ENCODE results near the gene METTL6. TPM values are rescaled to one million over a fixed set of nuclear protein-coding genes. Genes with fewer than 3 reads are reported as not detected.
A peak's percentile ranks its signal among the peaks of the same experiment; 100 is the strongest.
"Not testable (repeated sequence)": the region's sequence is repeated elsewhere in the genome, so short reads cannot be mapped to it uniquely, and the experiment has no call there.

Gene METTL6
- total and polyA plus RNA-seq, 2 donors (not counting 1 experiment from before 2014, with no cell fraction given): 7.6 to 23.9 TPM

DNA sequence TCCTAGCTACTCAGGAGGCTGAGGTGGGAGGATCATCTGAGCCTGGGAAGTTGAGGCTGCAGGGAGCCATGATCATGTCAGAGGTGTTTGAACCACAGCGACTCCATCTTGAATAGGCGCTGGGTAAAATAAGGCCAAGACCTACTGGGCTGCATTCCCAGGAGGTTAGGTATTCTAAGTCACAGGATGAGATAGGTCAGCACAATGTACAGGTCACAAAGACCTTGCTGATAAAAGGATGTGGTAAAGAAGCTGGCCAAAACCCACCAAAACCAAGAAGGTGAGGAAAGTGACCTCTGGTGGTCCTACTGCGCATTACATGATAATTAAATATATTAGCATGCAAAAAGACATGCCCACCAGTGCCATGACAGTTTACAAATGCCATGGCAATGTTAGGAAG, 28.6 kb downstream of the METTL6 start:
- CTCF ChIA-PET: interaction anchor here (0.6 to 14.6 kb wide), 22 partner anchors 9 to 307 kb away, joined by 3 to 421 read pairs (median 4); partner anchors contain the start of genes CAPN7 and SH3BP5
- TF ChIP-seq, protein P1, sequence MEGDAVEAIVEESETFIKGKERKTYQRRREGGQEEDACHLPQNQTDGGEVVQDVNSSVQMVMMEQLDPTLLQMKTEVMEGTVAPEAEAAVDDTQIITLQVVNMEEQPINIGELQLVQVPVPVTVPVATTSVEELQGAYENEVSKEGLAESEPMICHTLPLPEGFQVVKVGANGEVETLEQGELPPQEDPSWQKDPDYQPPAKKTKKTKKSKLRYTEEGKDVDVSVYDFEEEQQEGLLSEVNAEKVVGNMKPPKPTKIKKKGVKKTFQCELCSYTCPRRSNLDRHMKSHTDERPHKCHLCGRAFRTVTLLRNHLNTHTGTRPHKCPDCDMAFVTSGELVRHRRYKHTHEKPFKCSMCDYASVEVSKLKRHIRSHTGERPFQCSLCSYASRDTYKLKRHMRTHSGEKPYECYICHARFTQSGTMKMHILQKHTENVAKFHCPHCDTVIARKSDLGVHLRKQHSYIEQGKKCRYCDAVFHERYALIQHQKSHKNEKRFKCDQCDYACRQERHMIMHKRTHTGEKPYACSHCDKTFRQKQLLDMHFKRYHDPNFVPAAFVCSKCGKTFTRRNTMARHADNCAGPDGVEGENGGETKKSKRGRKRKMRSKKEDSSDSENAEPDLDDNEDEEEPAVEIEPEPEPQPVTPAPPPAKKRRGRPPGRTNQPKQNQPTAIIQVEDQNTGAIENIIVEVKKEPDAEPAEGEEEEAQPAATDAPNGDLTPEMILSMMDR (IDR thresholded peaks at IDR 0.05): peak; percentile 75
- Histone ChIP-seq H3K4me1 (ENCODE audit: control insufficient read depth in 2 of 2, insufficient read depth in 2 of 2, low read length in 2 of 2) (peaks cover 18 to 19% of the 10 kb centered on the region in 2 donors), H3K9me3 (ENCODE audit: control extremely low read depth in 1 of 3, control insufficient read depth in 2 of 3, insufficient read depth in 1 of 3, low read length in 2 of 3) (peaks cover 0 to 16% (median 0%) of the 10 kb centered on the region in 3 donors)
- peak; percentile 87 for ATAC-seq (ENCODE audit: low read depth)
- not testable (repeated sequence) for H3K36me3 ChIP-seq (replicated peaks in 1 of 2; ENCODE audit: control extremely low read depth in 1 of 2, control insufficient read depth in 1 of 2, extremely low read depth in 1 of 2, insufficient read depth in 2 of 2, low read length in 1 of 2); H3K27ac ChIP-seq (ENCODE audit: low read length in 2 of 2); H3K4me3 ChIP-seq (ENCODE audit: control extremely low read depth in 1 of 5, extremely low read depth in 1 of 5, insufficient read depth in 1 of 5, low read depth in 2 of 5, low read length in 4 of 5); H4K20me1 ChIP-seq (ENCODE audit: control insufficient read depth, insufficient read depth, low read length, poor library complexity, severe bottlenecking); H3K4me3 Mint-ChIP-seq; H3K79me2 ChIP-seq (ENCODE audit: control insufficient read depth, insufficient read depth, low read length); H3K4me2 ChIP-seq (replicated peaks; ENCODE audit: low read depth, low read length, poor library complexity, severe bottlenecking); H3K27me3 ChIP-seq (replicated peaks in 1 of 4; ENCODE audit: control extremely low read depth in 1 of 4, control insufficient read depth in 3 of 4, insufficient read depth in 4 of 4, low read length in 3 of 4); H3K27ac Mint-ChIP-seq; H3K27me3 Mint-ChIP-seq; H3K9me3 Mint-ChIP-seq (ENCODE audit: insufficient read depth); H3K9ac ChIP-seq (ENCODE audit: low read length); H2AFZ ChIP-seq (ENCODE audit: insufficient read depth, low read depth, low read length, poor library complexity, severe bottlenecking)
- intact Hi-C loops (cut with micrococcal nuclease): loop anchor here (1.0 to 5.0 kb wide), 3 partner anchors 14 to 130 kb away; no protein-coding TSS in a partner anchor
- H3K4me1 Mint-ChIP-seq: peaks cover 37% of the 10 kb centered on the region
- WGBS (ENCODE audit: insufficient coverage): 100% methylated on average over 2 of the region's 3 CpGs
- DNase-seq: peak; percentile 63
- POLR2A ChIA-PET: interaction anchor here (0.6 to 1.4 kb wide), 4 partner anchors 67 to 261 kb away, joined by 3 to 6 read pairs (median 4); no protein-coding TSS in a partner anchor

DNA sequence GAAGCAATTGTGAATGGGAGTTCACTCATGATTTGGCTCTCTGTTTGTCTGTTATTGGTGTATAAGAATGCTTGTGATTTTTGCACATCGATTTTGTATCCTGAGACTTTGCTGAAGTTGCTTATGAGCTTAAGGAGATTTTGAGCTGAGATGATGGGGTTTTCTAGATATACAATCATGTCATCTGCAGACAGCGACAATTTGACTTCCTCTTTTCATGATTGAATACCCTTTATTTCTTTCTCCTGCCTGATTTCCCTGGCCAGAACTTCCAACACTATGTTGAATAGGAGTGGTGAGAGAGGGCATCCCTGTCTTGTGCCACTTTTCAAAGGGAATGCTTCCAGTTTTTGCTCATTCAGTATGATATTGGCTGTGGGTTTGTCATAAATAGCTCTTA, 34.1 kb downstream of the METTL6 start:
- H3K4me2 ChIP-seq (replicated peaks; ENCODE audit: low read depth, low read length, poor library complexity, severe bottlenecking); H4K20me1 ChIP-seq (ENCODE audit: control insufficient read depth, insufficient read depth, low read length, poor library complexity, severe bottlenecking); ATAC-seq (ENCODE audit: low read depth); H3K9me3 Mint-ChIP-seq (ENCODE audit: insufficient read depth); H3K36me3 ChIP-seq (replicated peaks in 1 of 2; ENCODE audit: control extremely low read depth in 1 of 2, control insufficient read depth in 1 of 2, extremely low read depth in 1 of 2, insufficient read depth in 2 of 2, low read length in 1 of 2); H3K4me3 ChIP-seq (ENCODE audit: control extremely low read depth in 1 of 5, extremely low read depth in 1 of 5, insufficient read depth in 1 of 5, low read depth in 2 of 5, low read length in 4 of 5); H3K27me3 ChIP-seq (replicated peaks in 1 of 4; ENCODE audit: control extremely low read depth in 1 of 4, control insufficient read depth in 3 of 4, insufficient read depth in 4 of 4, low read length in 3 of 4); H3K27me3 Mint-ChIP-seq; H2AFZ ChIP-seq (ENCODE audit: insufficient read depth, low read depth, low read length, poor library complexity, severe bottlenecking); intact Hi-C loops (cut with micrococcal nuclease); H3K79me2 ChIP-seq (ENCODE audit: control insufficient read depth, insufficient read depth, low read length); H3K27ac ChIP-seq (ENCODE audit: low read length in 2 of 2); POLR2A ChIA-PET; DNase-seq; H3K9ac ChIP-seq (ENCODE audit: low read length): not testable (repeated sequence)
- Mint-ChIP-seq H3K4me1 (peaks cover 48% of the 10 kb centered on the region), H3K4me3 (peak overlapping the region; percentile 36), H3K27ac (peak overlapping the region; percentile 60)
- Histone ChIP-seq H3K4me1 (ENCODE audit: control insufficient read depth in 2 of 2, insufficient read depth in 2 of 2, low read length in 2 of 2) (peaks cover 20 to 29% of the 10 kb centered on the region in 2 donors), H3K9me3 (ENCODE audit: control extremely low read depth in 1 of 3, control insufficient read depth in 2 of 3, insufficient read depth in 1 of 3, low read length in 2 of 3) (peaks cover 0 to 14% (median 0%) of the 10 kb centered on the region in 3 donors)
- CTCF ChIA-PET: interaction anchor here (0.7 kb wide), 1 partner anchor 12 kb away, joined by 4 read pairs; no protein-coding TSS in a partner anchor
- WGBS (ENCODE audit: insufficient coverage): no CpG with 5 or more reads among the region's 2 CpGs

All from B cell (primary cell).